Neural progenitor cell (in vitro differentiated cells): ENCODE results near the gene ADCK1. TPM values are rescaled to one million over a fixed set of nuclear protein-coding genes. Genes with fewer than 3 reads are reported as not detected.
"Not testable (repeated sequence)": the region's sequence is repeated elsewhere in the genome, so short reads cannot be mapped to it uniquely, and the experiment has no call there.

Source experiments
- DNase-seq: peaks from one replicate; pipeline ENCODE4 v3.0.0-alpha.2; 2016; ENCODE audit warnings: low spot score
- H2AFZ ChIP-seq: fragments of 200-600 bp; sonication (generic); replicated peaks from 2 replicates; pipeline ENCODE4 v1.6.1; 2016; ENCODE audit warnings: antibody characterized with exemption
- H3F3A ChIP-seq: fragments of 200-600 bp; sonication (generic); 2 replicates; pipeline ENCODE4 v1.6.1; 2016; ENCODE audit warnings: antibody characterized with exemption, low read depth
- H3K27ac ChIP-seq: fragments of 200-600 bp; sonication (generic); 2 replicates; pipeline ENCODE4 v1.5.1; 2016; ENCODE audit warnings: mild to moderate bottlenecking
- H3K27me3 ChIP-seq: fragments of 200-600 bp; sonication (generic); 2 replicates; pipeline ENCODE4 v1.6.1; 2016; ENCODE audit warnings: mild to moderate bottlenecking, moderate library complexity
- H3K36me3 ChIP-seq: fragments of 200-600 bp; sonication (generic); 2 replicates; pipeline ENCODE4 v1.5.1; 2016
- H3K4me1 ChIP-seq: fragments of 200-600 bp; sonication (generic); 2 replicates; pipeline ENCODE4 v1.6.1; 2016; ENCODE audit warnings: mixed run types
- H3K4me2 ChIP-seq: fragments of 200-600 bp; sonication (generic); 2 replicates; pipeline ENCODE4 v1.6.1; 2016
- H3K4me3 ChIP-seq: fragments of 200-600 bp; sonication (generic); 2 replicates; pipeline ENCODE4 v1.5.1; 2016
- H3K79me2 ChIP-seq: fragments of 200-600 bp; sonication (generic); 2 replicates; pipeline ENCODE4 v1.6.1; 2016; ENCODE audit warnings: low read depth
- H3K9ac ChIP-seq: fragments of 200-600 bp; sonication (generic); 2 replicates; pipeline ENCODE4 v1.6.1; 2016
- H3K9me3 ChIP-seq: fragments of 200-600 bp; sonication (generic); 2 replicates; pipeline ENCODE4 v1.5.1; 2016; ENCODE audit warnings: low read depth
- H4K20me1 ChIP-seq: fragments of 200-600 bp; sonication (generic); 2 replicates; pipeline ENCODE4 v1.6.1; 2016; ENCODE audit warnings: low read depth
- H3K27ac Mint-ChIP-seq: 3 replicates; pipeline ENCODE4 v1.8.0; 2021; ENCODE audit warnings: mixed read lengths
- H3K27me3 Mint-ChIP-seq: 2 replicates; pipeline ENCODE4 v1.8.0; 2022; ENCODE audit warnings: low read depth, mild to moderate bottlenecking, inconsistent platforms, moderate library complexity, mixed read lengths; ENCODE audit not compliant: insufficient read depth
- H3K36me3 Mint-ChIP-seq: 3 replicates; pipeline ENCODE4 v1.8.0; 2021; ENCODE audit warnings: mixed read lengths
- H3K4me1 Mint-ChIP-seq: 3 replicates; pipeline ENCODE4 v1.8.0; 2021; ENCODE audit warnings: mixed read lengths
- H3K4me3 Mint-ChIP-seq: 3 replicates; pipeline ENCODE4 v1.8.0; 2021; ENCODE audit warnings: mild to moderate bottlenecking, moderate library complexity, mixed read lengths
- H3K9me3 Mint-ChIP-seq: 3 replicates; pipeline ENCODE4 v1.8.0; 2020; ENCODE audit warnings: mixed read lengths
- CTCF ChIP-seq: fragments of 200-600 bp; sonication (generic); IDR thresholded peaks from 2 replicates; pipeline ENCODE4 v1.5.1; 2017; ENCODE audit warnings: antibody characterized with exemption, mild to moderate bottlenecking
- EZH2 ChIP-seq: fragments of 200-600 bp; sonication (generic); IDR thresholded peaks from 2 replicates; pipeline ENCODE4 v1.6.1; 2017; ENCODE audit warnings: antibody characterized with exemption, mild to moderate bottlenecking, moderate library complexity
- EZH2phosphoT487 ChIP-seq: fragments of 200-600 bp; sonication (generic); IDR thresholded peaks from 2 replicates; pipeline ENCODE4 v1.6.1; 2017; ENCODE audit warnings: antibody characterized with exemption
- total RNA-seq: library from RNA; depleted of rRNA; stranded (reverse); fragments of >200 nt; gene quantifications from 2 replicates; pipeline ENCODE4 v1.2.3, GENCODE V29; 2015; ENCODE audit warnings: low replicate concordance

ADCK1 gene
- total RNA-seq, 1 donor from 2014 or later = 1.6 TPM

- Histone ChIP-seq H3K79me2 (no peaks in the 10 kb centered on the region), H3K9me3 (no peaks in the 10 kb centered on the region), H3K4me1 (peaks cover 25% of the 10 kb centered on the region), H4K20me1 (no peaks in the 10 kb centered on the region), H3K27ac (peak overlapping the region; percentile 74), H2AFZ (no peak overlapping the region), H3K9ac (no peak overlapping the region), H3K36me3 (no peaks in the 10 kb centered on the region), H3K4me2 (peak overlapping the region; percentile 62), H3F3A (peaks cover 27% of the 10 kb centered on the region), H3K4me3 (peak overlapping the region; percentile 33), H3K27me3 (no peaks in the 10 kb centered on the region)
- no peak for TF ChIP-seq EZH2
- TF ChIP-seq CTCF = no peak
- no peak for TF ChIP-seq EZH2phosphoT487
- H3K36me3 Mint-ChIP-seq = no peaks in the 10 kb centered on the region
- no peaks in the 10 kb centered on the region for H3K9me3 Mint-ChIP-seq
- peak; percentile 85 for DNase-seq
- H3K4me1 Mint-ChIP-seq = peaks cover 18% of the 10 kb centered on the region
- H3K4me3 Mint-ChIP-seq = no peak overlapping the region
- peak overlapping the region; percentile 14 for H3K27ac Mint-ChIP-seq
- no peaks in the 10 kb centered on the region for H3K27me3 Mint-ChIP-seq
These were observed 13.8 kb upstream of the ADCK1 start for GRCh38 chr14:77786148-77786547.

GRCh38 chr14:77790566-77791224, 9.2 kb upstream of the ADCK1 start:
- Mint-ChIP-seq H3K27me3 (no peaks in the 10 kb centered on the region), H3K4me1 (peaks cover 21% of the 10 kb centered on the region), H3K9me3 (no peaks in the 10 kb centered on the region), H3K4me3 (no peak overlapping the region), H3K36me3 (no peaks in the 10 kb centered on the region), H3K27ac (peak overlapping the region; percentile 37)
- Histone ChIP-seq H3K27ac (no peak overlapping the region), H2AFZ (no peak overlapping the region), H3F3A (peaks cover 22% of the 10 kb centered on the region), H4K20me1 (no peaks in the 10 kb centered on the region), H3K79me2 (no peaks in the 10 kb centered on the region), H3K27me3 (peaks cover 4% of the 10 kb centered on the region), H3K9me3 (no peaks in the 10 kb centered on the region), H3K36me3 (no peaks in the 10 kb centered on the region), H3K4me1 (peaks cover 22% of the 10 kb centered on the region), H3K9ac (no peak overlapping the region), H3K4me2 (no peak overlapping the region), H3K4me3 (no peak overlapping the region)
- no peak for DNase-seq
- TF ChIP-seq EZH2 = no peak
- no peak for TF ChIP-seq CTCF
- TF ChIP-seq EZH2phosphoT487 = no peak

GRCh38 chr14:77791225-77791600, 8.7 kb upstream of the ADCK1 start:
- Histone ChIP-seq H3K4me2 (no peak overlapping the region), H3K79me2 (no peaks in the 10 kb centered on the region), H3K9me3 (no peaks in the 10 kb centered on the region), H3K27ac (no peak overlapping the region), H3K27me3 (peaks cover 4% of the 10 kb centered on the region), H4K20me1 (no peaks in the 10 kb centered on the region), H3K36me3 (no peaks in the 10 kb centered on the region), H2AFZ (no peak overlapping the region), H3F3A (peaks cover 18% of the 10 kb centered on the region), H3K4me3 (no peak overlapping the region), H3K9ac (no peak overlapping the region), H3K4me1 (peaks cover 17% of the 10 kb centered on the region)
- Mint-ChIP-seq H3K9me3 (no peaks in the 10 kb centered on the region), H3K36me3 (no peaks in the 10 kb centered on the region), H3K27me3 (no peaks in the 10 kb centered on the region), H3K4me3 (no peak overlapping the region), H3K4me1 (peaks cover 17% of the 10 kb centered on the region), H3K27ac (peak overlapping the region; percentile 37)
- DNase-seq = no peak
- TF ChIP-seq CTCF (no peak), EZH2 (no peak), EZH2phosphoT487 (no peak)

GRCh38 chr14:77793255-77793654, 6.7 kb upstream of the ADCK1 start:
- not testable (repeated sequence) for H3K9me3 ChIP-seq, H4K20me1 ChIP-seq, H2AFZ ChIP-seq, H3K9ac ChIP-seq, H3K4me1 ChIP-seq, H3K4me3 ChIP-seq, H3K27ac ChIP-seq, H3K79me2 ChIP-seq, H3K36me3 ChIP-seq, H3F3A ChIP-seq, H3K4me3 Mint-ChIP-seq, H3K27me3 ChIP-seq, H3K27ac Mint-ChIP-seq, H3K27me3 Mint-ChIP-seq, DNase-seq, H3K4me2 ChIP-seq, H3K36me3 Mint-ChIP-seq, H3K9me3 Mint-ChIP-seq
- H3K4me1 Mint-ChIP-seq = peaks cover 14% of the 10 kb centered on the region
